Activated CD4-positive, alpha-beta T cell treated with anti-CD3 and anti-CD28 coated beads, Interleukin-2, amount 10 ng/mL, durations not matched to agents 7 days and 5 days (primary cell): ENCODE measurements around the gene RIPK1. TPM values are rescaled to one million over a fixed set of nuclear protein-coding genes. Genes with fewer than 3 reads are reported as not detected.
"Not testable (repeated sequence)": the region's sequence is repeated elsewhere in the genome, so short reads cannot be mapped to it uniquely, and the experiment has no call there.

ENCODE experiments used
- CTCF ChIA-PET: fragments of 350-600 bp; sonication (Branson Sonifier 250); formaldehyde crosslinking; loops from one replicate; lab custom pipeline; 2021; ENCODE audit warnings: antibody characterized with exemption; lab: Charles Lee
- POLR2A ChIA-PET: fragments of 350-600 bp; sonication (Branson Sonifier 250); formaldehyde crosslinking; loops from one replicate; lab custom pipeline; 2021; ENCODE audit warnings: antibody characterized with exemption; lab: Charles Lee
- DNase-seq: peaks from one replicate; pipeline ENCODE4 v3.0.0-alpha.2; 2020
- H3K27ac Mint-ChIP-seq: one replicate; pipeline ENCODE4 v1.8.0; 2021; ENCODE audit warnings: mild to moderate bottlenecking, moderate library complexity, mixed read lengths
- H3K27me3 Mint-ChIP-seq: one replicate; pipeline ENCODE4 v1.8.0; 2021; ENCODE audit warnings: mixed read lengths
- H3K36me3 Mint-ChIP-seq: one replicate; pipeline ENCODE4 v1.8.0; 2021; ENCODE audit warnings: low read depth, mixed read lengths
- H3K4me1 Mint-ChIP-seq: one replicate; pipeline ENCODE4 v1.8.0; 2021; ENCODE audit warnings: mixed read lengths
- H3K4me3 Mint-ChIP-seq: one replicate; pipeline ENCODE4 v1.8.0; 2021; ENCODE audit warnings: mild to moderate bottlenecking, moderate library complexity, mixed read lengths
- H3K9me3 Mint-ChIP-seq: one replicate; pipeline ENCODE4 v1.8.0; 2021; ENCODE audit warnings: mixed read lengths
- total RNA-seq, 2 experiments: library from RNA; stranded (reverse); gene quantifications; one replicate each; pipeline ENCODE4 v1.2.3, GENCODE V29; 2021

The RIPK1 gene
- total RNA-seq, 2 experiments from 2014 or later: 35.8 to 38.9 TPM

- Mint-ChIP-seq H3K27me3 (peaks cover 11% of the 10 kb centered on the region), H3K36me3 (no peaks in the 10 kb centered on the region), H3K4me3 (no peak overlapping the region), H3K9me3 (peaks cover 3% of the 10 kb centered on the region), H3K27ac (no peak overlapping the region), H3K4me1 (peaks cover 23% of the 10 kb centered on the region)
- POLR2A ChIA-PET: no interaction called here
- no peak for DNase-seq
- CTCF ChIA-PET: interaction anchor here (1.6 to 1.7 kb wide), 2 partner anchors 12 to 31 kb away, joined by 4 to 5 read pairs; no protein-coding TSS in a partner anchor
Measured at GRCh38 chr6:3032986-3033385, 35.3 kb upstream of the RIPK1 start.

DNA sequence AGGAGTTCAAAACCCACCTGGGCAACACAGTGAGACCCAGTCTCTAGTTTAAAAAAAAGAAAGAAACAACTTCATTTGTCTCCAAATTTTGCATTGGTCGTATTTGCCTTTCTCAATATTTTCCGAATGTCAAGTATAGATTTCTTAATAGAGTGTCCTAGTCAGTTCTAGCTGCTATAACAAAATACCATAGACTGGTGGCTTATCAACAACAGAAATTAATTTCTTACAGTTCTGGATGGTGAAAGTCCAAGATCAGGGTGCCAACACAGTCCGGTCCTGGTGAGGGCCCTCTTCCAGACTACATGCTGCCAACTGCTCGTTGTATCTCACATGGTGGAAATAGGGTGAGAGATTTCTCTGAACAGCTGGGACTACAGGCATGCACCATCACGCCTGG, 34.6 kb upstream of the RIPK1 start:
- H3K9me3 Mint-ChIP-seq: peaks cover 3% of the 10 kb centered on the region
- no peak overlapping the region for H3K27ac Mint-ChIP-seq
- H3K27me3 Mint-ChIP-seq: peaks cover 11% of the 10 kb centered on the region
- CTCF ChIA-PET: interaction anchor here (1.7 kb wide), 1 partner anchor 12 kb away, joined by 5 read pairs; no protein-coding TSS in a partner anchor
- no peak for DNase-seq
- H3K4me3 Mint-ChIP-seq: no peak overlapping the region
- POLR2A ChIA-PET: no interaction called here
- no peaks in the 10 kb centered on the region for H3K36me3 Mint-ChIP-seq
- peaks cover 16% of the 10 kb centered on the region for H3K4me1 Mint-ChIP-seq

DNA sequence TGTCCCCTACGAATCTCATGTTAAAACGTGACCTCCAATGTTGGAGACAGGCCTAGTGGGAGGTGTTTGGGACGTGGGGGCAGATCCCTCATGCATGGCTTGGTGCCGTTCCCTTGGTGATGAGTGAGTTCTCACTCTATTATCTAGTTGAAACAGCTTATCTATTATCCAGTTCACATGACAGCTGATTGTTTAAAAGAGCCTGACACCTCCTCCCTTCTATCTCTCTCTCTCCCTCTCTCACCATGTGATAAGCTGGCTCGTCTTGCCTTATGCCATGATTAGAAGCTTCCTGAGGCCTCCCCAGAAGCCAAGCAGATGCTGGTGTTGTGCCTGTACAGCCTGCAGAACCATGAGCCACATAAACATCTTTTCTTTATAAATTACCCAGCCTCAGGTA, 32.9 kb upstream of the RIPK1 start:
- H3K4me3 Mint-ChIP-seq: no peak overlapping the region
- DNase-seq: no peak
- H3K27ac Mint-ChIP-seq: no peak overlapping the region
- H3K27me3 Mint-ChIP-seq: peaks cover 11% of the 10 kb centered on the region
- POLR2A ChIA-PET: no interaction called here
- peaks cover 12% of the 10 kb centered on the region for H3K4me1 Mint-ChIP-seq
- H3K9me3 Mint-ChIP-seq: peaks cover 3% of the 10 kb centered on the region
- CTCF ChIA-PET: interaction anchor here (0.9 to 1.5 kb wide), 3 partner anchors 18 to 47 kb away, joined by 3 to 4 read pairs (median 3); no protein-coding TSS in a partner anchor
- no peaks in the 10 kb centered on the region for H3K36me3 Mint-ChIP-seq

DNA sequence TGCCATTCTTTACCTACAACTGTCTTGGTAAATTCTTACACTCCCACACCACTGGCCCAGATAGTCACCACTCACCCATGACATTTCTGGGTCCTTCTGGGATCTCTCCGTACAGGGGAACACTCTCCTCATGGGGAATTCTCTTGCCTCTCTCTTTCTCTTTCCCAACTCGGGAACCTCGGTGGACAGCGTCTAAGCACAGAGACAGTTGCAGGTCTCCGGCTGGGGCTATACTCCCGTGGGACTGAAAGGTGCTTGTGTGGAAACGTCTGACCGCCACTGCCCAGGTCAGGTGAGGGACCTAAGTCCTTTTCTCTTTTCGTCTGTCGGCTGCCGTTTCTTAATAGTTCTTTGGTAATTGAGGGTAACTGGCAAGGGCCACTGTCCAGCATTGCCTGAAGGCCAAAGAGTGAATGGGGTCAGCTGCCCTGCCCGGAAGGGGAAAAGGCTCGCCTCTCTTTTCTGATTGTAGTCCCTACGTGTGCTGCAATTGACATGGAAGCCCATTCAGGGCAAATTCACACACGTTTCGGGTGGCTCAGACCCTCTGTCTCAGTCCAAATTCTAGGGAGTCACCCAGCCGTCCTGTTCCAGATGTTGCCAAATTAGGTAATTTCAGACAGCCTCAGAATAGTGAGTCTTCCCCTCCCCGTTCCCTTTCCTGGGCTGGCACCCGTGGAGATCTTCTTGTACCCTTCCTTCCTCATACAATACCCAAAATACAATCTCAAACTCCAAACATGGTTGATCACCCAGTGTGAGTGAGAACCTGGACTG, 31.2 kb upstream of the RIPK1 start:
- no peak for DNase-seq
- ChIA-PET CTCF (interaction anchor here (0.6 kb wide), 1 partner anchor 11 kb away, joined by 5 read pairs; no protein-coding TSS in a partner anchor), POLR2A (no interaction called here)
- H3K36me3 Mint-ChIP-seq: no peaks in the 10 kb centered on the region
- H3K27ac Mint-ChIP-seq: no peak overlapping the region
- H3K4me3 Mint-ChIP-seq: no peak overlapping the region
- peaks cover 11% of the 10 kb centered on the region for H3K27me3 Mint-ChIP-seq
- H3K4me1 Mint-ChIP-seq: peaks cover 5% of the 10 kb centered on the region
- H3K9me3 Mint-ChIP-seq: peaks cover 3% of the 10 kb centered on the region

DNA sequence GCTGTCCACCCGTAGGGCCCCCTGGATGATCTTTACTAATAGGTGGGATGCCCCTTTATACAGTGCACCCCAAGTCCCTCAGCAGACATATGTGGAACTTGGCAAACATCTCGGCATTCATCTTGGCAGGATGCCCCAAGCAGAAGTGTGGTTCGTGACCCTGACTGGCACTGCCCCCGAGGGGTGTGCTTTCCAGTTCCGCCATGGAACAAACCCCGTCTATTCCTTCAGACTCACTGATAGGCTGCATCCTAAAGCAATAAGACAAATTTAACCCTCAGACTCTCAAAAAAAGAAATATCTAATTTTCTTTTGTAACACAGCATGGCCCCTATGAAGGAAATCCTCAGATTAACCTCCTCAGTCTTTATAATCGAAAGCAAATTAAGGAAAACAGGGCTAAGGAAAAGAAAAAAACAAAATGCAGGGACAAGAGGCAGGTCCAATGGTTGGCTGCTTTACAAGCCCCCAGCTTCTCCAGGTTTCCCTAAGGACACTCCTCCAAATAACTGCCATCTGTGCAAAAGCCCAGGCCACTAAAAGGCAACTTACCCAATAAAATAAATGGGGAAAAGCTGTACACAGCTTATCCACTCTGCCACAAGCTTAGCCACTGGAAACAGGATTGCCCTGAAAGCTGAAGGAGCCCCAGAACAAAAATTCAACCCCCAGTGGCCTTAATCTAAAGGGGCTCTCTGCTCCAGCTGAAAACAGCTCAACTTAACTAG, 30.5 kb upstream of the RIPK1 start:
- POLR2A ChIA-PET: no interaction called here
- Mint-ChIP-seq H3K27ac (no peak overlapping the region), H3K4me1 (no peaks in the 10 kb centered on the region), H3K9me3 (peaks cover 3% of the 10 kb centered on the region), H3K36me3 (no peaks in the 10 kb centered on the region), H3K27me3 (peaks cover 11% of the 10 kb centered on the region), H3K4me3 (no peak overlapping the region)
- CTCF ChIA-PET: interaction anchor here (1.2 to 2.5 kb wide), 3 partner anchors 12 to 36 kb away, joined by 3 to 11 read pairs (median 8); no protein-coding TSS in a partner anchor
- no peak for DNase-seq

GRCh38 chr6:3039384-3039783, 28.9 kb upstream of the RIPK1 start:
- Mint-ChIP-seq H3K27ac (no peak overlapping the region), H3K4me3 (no peak overlapping the region), H3K9me3 (peaks cover 3% of the 10 kb centered on the region), H3K36me3 (no peaks in the 10 kb centered on the region), H3K4me1 (no peaks in the 10 kb centered on the region), H3K27me3 (peaks cover 11% of the 10 kb centered on the region)
- no peak for DNase-seq
- ChIA-PET POLR2A (interaction anchor here (0.7 kb wide), 1 partner anchor 282 kb away, joined by 5 read pairs; no protein-coding TSS in a partner anchor), CTCF (interaction anchor here (1.2 to 2.5 kb wide), 4 partner anchors 14 to 96 kb away, joined by 3 to 11 read pairs (median 6); no protein-coding TSS in a partner anchor)

DNA sequence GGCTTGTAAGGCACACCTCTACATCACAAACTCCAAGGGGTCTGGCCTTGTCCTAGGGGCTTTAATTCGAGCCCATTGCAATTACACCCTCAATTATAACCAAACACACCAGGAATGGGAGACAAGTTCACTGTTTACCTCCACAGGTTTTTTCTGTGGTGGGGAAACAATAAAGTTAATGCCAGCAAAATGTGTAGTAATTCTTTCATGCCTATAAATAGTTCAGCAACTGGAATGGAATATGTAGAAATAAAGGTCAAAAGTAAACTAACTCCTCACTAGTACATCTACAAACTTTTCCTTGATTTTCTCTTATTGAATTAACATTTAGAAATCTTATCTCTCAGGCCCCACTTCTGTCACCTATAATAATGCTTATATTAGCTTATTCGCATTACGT, 27.1 kb upstream of the RIPK1 start:
- no peak overlapping the region for H3K27ac Mint-ChIP-seq
- CTCF ChIA-PET: no interaction called here
- no peaks in the 10 kb centered on the region for H3K4me1 Mint-ChIP-seq
- H3K4me3 Mint-ChIP-seq: no peak overlapping the region
- no peaks in the 10 kb centered on the region for H3K36me3 Mint-ChIP-seq
- H3K27me3 Mint-ChIP-seq: peaks cover 11% of the 10 kb centered on the region
- POLR2A ChIA-PET: no interaction called here
- DNase-seq: no peak
- H3K9me3 Mint-ChIP-seq: no peaks in the 10 kb centered on the region

DNA sequence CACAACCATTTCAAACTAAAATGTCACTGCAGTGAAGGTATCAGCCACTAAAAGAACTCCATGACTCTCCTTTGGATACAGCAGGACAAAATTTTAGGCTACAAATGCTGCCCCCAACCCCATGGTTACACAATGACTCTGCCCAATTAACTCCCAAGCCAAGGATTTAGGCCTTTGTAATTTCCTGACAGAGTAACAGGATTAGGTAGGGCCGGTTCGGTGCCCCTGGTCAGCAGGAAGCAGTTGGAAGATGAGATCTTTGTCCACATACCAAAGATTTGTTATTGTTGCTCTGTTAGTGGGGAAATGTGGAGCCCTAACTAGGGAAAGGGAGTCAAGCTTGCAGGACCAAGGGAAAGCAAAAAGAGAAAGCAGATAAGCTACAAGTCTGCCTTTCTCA, 26.7 kb upstream of the RIPK1 start:
- no peaks in the 10 kb centered on the region for H3K36me3 Mint-ChIP-seq
- H3K27me3 Mint-ChIP-seq: peaks cover 10% of the 10 kb centered on the region
- ChIA-PET POLR2A (no interaction called here), CTCF (interaction anchor here (0.6 kb wide), 1 partner anchor 392 kb away, joined by 3 read pairs; no protein-coding TSS in a partner anchor)
- H3K4me1 Mint-ChIP-seq: no peaks in the 10 kb centered on the region
- no peak for DNase-seq
- no peak overlapping the region for H3K4me3 Mint-ChIP-seq
- no peaks in the 10 kb centered on the region for H3K9me3 Mint-ChIP-seq
- no peak overlapping the region for H3K27ac Mint-ChIP-seq

DNA sequence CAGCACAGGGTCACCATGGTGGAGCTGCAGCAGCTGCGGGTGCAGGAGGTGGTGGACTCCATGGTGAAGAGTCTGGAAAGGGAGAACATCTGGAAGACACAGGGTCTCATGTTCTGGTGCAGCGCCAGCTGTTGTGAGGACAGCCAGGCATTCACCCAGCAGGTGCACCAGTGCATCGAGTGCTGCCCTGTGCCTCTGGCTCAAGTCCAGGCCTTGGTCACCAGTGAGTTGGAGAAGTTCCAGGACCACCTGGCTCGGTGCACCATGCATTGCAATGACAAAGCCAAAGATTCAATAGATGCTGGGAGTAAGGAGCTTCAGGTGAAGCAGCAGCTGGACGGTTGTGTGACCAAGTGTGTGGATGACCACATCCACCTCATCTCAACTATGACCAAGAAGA, 22.9 kb upstream of the RIPK1 start:
- H3K27me3 Mint-ChIP-seq: peaks cover 20% of the 10 kb centered on the region
- H3K27ac Mint-ChIP-seq: no peak overlapping the region
- DNase-seq: no peak
- no peak overlapping the region for H3K4me3 Mint-ChIP-seq
- H3K36me3 Mint-ChIP-seq: no peaks in the 10 kb centered on the region
- no peaks in the 10 kb centered on the region for H3K9me3 Mint-ChIP-seq
- ChIA-PET CTCF (interaction anchor here (1.2 to 1.8 kb wide), 4 partner anchors 8 to 46 kb away, joined by 3 to 5 read pairs (median 4); partner anchors contain the start of gene NQO2), POLR2A (no interaction called here)
- no peaks in the 10 kb centered on the region for H3K4me1 Mint-ChIP-seq

DNA sequence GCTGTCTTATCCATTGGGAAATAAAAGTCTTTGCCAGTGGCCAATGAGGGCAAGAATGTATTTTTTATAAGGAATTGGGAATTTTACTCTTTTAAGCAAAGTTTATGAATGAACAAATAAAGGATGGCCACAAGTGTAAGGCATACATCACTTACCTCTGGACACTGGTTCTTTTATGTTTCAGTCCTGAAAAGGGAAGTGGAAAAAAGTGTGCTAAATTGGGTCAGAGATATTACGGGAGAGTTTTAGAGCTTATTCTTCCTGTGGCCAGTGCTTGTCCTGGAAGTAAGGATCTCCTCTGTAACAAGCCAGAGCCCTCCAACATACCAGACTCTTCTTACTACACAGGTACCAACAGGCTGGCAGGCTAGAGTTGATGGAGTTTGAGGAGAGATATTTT, 22.5 kb upstream of the RIPK1 start:
- H3K36me3 Mint-ChIP-seq: no peaks in the 10 kb centered on the region
- H3K4me3 Mint-ChIP-seq: no peak overlapping the region
- DNase-seq: no peak
- peaks cover 20% of the 10 kb centered on the region for H3K27me3 Mint-ChIP-seq
- H3K9me3 Mint-ChIP-seq: no peaks in the 10 kb centered on the region
- CTCF ChIA-PET: interaction anchor here (0.6 to 1.8 kb wide), 5 partner anchors 8 to 1889 kb away, joined by 3 to 5 read pairs (median 4); partner anchors contain the start of gene NQO2
- H3K27ac Mint-ChIP-seq: no peak overlapping the region
- no peaks in the 10 kb centered on the region for H3K4me1 Mint-ChIP-seq
- POLR2A ChIA-PET: no interaction called here

- H3K4me3 Mint-ChIP-seq: no peak overlapping the region
- no peak for DNase-seq
- ChIA-PET POLR2A (no interaction called here), CTCF (interaction anchor here (0.6 to 1.8 kb wide), 3 partner anchors 13 to 1888 kb away, joined by 3 to 5 read pairs (median 5); partner anchors contain the start of gene NQO2)
- no peaks in the 10 kb centered on the region for H3K36me3 Mint-ChIP-seq
- H3K9me3 Mint-ChIP-seq: no peaks in the 10 kb centered on the region
- no peak overlapping the region for H3K27ac Mint-ChIP-seq
- H3K27me3 Mint-ChIP-seq: peaks cover 20% of the 10 kb centered on the region
- H3K4me1 Mint-ChIP-seq: no peaks in the 10 kb centered on the region
Measured at GRCh38 chr6:3046295-3046694, 22.0 kb upstream of the RIPK1 start.

- CTCF ChIA-PET: interaction anchor here (0.8 to 0.9 kb wide), 2 partner anchors 12 to 19 kb away, joined by 3 to 5 read pairs; no protein-coding TSS in a partner anchor
- H3K9me3 Mint-ChIP-seq, POLR2A ChIA-PET, H3K27ac Mint-ChIP-seq, H3K4me3 Mint-ChIP-seq, H3K36me3 Mint-ChIP-seq, DNase-seq, H3K4me1 Mint-ChIP-seq: not testable (repeated sequence)
- peaks cover 20% of the 10 kb centered on the region for H3K27me3 Mint-ChIP-seq
Measured at GRCh38 chr6:3048009-3048408, 20.3 kb upstream of the RIPK1 start.
